AG04450 (cell line): ENCODE measurements around the gene CABLES2. TPM values are rescaled to one million over a fixed set of nuclear protein-coding genes. Genes with fewer than 3 reads are reported as not detected.
A peak's percentile ranks its signal among the peaks of the same experiment; 100 is the strongest.

Source experiments
- CTCF ChIA-PET: fragments of 300-600, 350-600 bp; formaldehyde crosslinking; extraction: SDS; loops from one replicate; lab custom pipeline; 2022; ENCODE audit warnings: antibody characterized with exemption, inconsistent platforms; lab: Charles Lee
- POLR2A ChIA-PET: fragments of 350-600 bp; formaldehyde crosslinking; extraction: SDS; loops from one replicate; lab custom pipeline; 2021; ENCODE audit warnings: antibody characterized with exemption, inconsistent platforms; lab: Yijun Ruan, JAX
- DNase-seq: peaks from one replicate; pipeline ENCODE4 v3.0.0-alpha.2; 2011; ENCODE audit warnings: low read depth, low spot score
- H3K27ac ChIP-seq: one replicate; pipeline ENCODE4 v1.5.1; 2012; ENCODE audit warnings: low read depth, low read length, control low read depth
- H3K27me3 ChIP-seq: one replicate; pipeline ENCODE4 v1.6.0; 2012; ENCODE audit warnings: low read length; ENCODE audit not compliant: control insufficient read depth, insufficient read depth
- H3K4me3 ChIP-seq: 2 replicates; pipeline ENCODE4 v1.5.1; 2011; ENCODE audit warnings: mild to moderate bottlenecking, low read depth, low read length, control low read depth
- H3K9me3 ChIP-seq: 2 replicates; pipeline ENCODE4 v1.5.1; 2012; ENCODE audit warnings: low read length; ENCODE audit not compliant: control insufficient read depth, insufficient read depth
- polyA plus RNA-seq: library from polyadenylated mRNA; depleted of rRNA; stranded (reverse); fragments of >200 nt; gene quantifications from 2 replicates; pipeline ENCODE4 v1.2.3, GENCODE V29; 2011
- TF ChIP-seq, protein P1 (sequence below): IDR thresholded peaks from 2 replicates; pipeline ENCODE4 v1.5.1; 2011; ENCODE audit warnings: low read depth, low read length, control low read depth, inconsistent platforms

The CABLES2 gene
- polyA plus RNA-seq, 1 experiment: 3.8 TPM

DNA sequence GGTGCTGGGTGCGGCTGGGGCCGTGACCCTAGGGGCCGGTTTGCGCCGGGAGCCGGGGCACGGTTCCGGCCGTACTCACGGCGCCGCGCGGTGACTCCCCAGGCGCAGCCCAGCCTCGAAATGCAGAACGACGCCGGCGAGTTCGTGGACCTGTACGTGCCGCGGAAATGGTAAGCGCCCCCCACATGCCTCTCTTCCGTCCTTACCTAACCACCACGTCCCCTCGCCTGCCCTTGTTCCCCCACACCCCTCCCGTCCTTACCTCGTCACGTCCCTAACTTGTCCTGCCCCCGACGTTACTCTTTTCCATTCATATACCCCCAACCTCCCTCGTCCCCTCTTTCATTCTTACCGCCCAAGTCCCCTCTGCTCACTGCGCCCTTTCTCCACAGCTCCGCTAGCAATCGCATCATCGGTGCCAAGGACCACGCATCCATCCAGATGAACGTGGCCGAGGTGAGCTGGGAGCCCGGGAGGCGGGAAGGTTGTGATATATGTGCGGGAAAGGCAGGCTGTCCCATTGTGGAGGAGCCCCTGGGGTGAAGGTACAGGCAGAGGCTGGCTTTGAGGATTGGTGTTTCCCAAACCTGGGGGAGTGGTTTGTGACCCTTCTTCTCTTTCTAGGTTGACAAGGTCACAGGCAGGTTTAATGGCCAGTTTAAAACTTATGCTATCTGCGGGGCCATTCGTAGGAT lies 19.7 kb downstream of the CABLES2 start:
- POLR2A ChIA-PET: interaction anchor here (0.6 to 1.0 kb wide), 7 partner anchors 10 to 91 kb away, joined by 3 to 9 read pairs (median 4); no protein-coding TSS in a partner anchor
- TF ChIP-seq, protein P1, sequence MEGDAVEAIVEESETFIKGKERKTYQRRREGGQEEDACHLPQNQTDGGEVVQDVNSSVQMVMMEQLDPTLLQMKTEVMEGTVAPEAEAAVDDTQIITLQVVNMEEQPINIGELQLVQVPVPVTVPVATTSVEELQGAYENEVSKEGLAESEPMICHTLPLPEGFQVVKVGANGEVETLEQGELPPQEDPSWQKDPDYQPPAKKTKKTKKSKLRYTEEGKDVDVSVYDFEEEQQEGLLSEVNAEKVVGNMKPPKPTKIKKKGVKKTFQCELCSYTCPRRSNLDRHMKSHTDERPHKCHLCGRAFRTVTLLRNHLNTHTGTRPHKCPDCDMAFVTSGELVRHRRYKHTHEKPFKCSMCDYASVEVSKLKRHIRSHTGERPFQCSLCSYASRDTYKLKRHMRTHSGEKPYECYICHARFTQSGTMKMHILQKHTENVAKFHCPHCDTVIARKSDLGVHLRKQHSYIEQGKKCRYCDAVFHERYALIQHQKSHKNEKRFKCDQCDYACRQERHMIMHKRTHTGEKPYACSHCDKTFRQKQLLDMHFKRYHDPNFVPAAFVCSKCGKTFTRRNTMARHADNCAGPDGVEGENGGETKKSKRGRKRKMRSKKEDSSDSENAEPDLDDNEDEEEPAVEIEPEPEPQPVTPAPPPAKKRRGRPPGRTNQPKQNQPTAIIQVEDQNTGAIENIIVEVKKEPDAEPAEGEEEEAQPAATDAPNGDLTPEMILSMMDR: no peak
- H3K27ac ChIP-seq: peak overlapping the region; percentile 39

DNA sequence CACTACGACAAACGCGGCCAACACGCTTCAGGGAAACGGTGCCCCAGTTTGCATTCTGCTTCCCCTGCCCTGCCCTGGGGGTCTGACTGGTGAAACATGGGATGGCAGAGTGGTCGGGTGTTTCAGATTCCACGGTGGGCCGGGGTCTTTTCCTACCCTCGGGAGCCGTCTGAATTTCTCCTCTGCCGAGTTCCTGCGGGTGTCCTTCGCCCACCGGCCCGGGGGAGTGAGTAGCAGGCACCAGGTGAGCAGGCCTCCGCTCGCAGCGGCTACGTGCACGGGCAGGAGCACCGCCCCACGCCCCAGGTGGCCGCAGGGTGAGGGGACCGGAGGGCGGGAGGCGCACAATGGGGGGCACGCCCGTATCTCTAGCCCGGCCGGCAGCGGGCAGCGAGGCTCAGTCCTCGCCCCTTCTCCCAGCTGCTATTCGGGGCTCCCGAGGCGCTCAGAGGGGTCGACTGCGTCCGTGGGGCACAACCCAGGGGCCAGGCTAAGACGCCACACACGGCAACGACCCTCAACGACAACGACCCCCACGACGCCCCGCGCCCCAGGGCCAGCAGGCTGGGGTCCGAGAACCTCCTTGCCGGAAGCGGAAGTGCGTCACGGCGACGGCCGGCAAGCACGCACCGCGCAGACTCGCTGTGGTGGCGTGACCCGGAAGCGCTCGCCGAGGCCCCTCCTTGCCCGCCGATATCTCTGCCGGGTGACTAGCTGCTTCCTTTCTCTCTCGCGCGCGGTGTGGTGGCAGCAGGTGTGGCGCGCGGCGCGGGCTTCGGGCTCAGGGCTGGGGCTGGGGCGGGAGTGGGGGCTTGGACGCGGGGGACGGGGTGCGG lies 20.5 kb downstream of the CABLES2 start, which contains the start of gene RPS21:
TSS of gene RPS21 (plus strand) at position 721 of the 836 bp plus-strand sequence. CDS start 236 bp downstream, outside the sequence.
- TF ChIP-seq, protein P1: no peak
- Histone ChIP-seq H3K9me3 (no peaks in the 10 kb centered on the region), H3K27me3 (no peaks in the 10 kb centered on the region), H3K4me3 (peak within 1 kb of the TSS; percentile 99), H3K27ac (peak within 1 kb of the TSS; percentile 61)
- ChIA-PET CTCF (interaction anchor here (0.7 to 2.0 kb wide), 5 partner anchors 18 to 113 kb away, joined by 3 to 10 read pairs (median 4); no protein-coding TSS in a partner anchor), POLR2A (interaction anchor here (0.6 to 1.0 kb wide), 8 partner anchors 9 to 90 kb away, joined by 3 to 9 read pairs (median 4); no protein-coding TSS in a partner anchor)
- DNase-seq: peak; percentile 61

More for the DNA sequence above, 19.7 kb downstream of the CABLES2 start:
- CTCF ChIA-PET: interaction anchor here (0.7 to 1.0 kb wide), 2 partner anchors 19 to 112 kb away, joined by 3 read pairs; no protein-coding TSS in a partner anchor
- Histone ChIP-seq H3K4me3 (peak overlapping the region; percentile 99), H3K9me3 (no peaks in the 10 kb centered on the region), H3K27me3 (no peaks in the 10 kb centered on the region)
- no peak for DNase-seq

GRCh38 chr20:62382306-62383198 lies 24.5 kb downstream of the CABLES2 start:
- Histone ChIP-seq H3K9me3 (no peaks in the 10 kb centered on the region; the same call in 1 of the 2 replicates), H3K27me3 (no peaks in the 10 kb centered on the region), H3K27ac (no peak overlapping the region), H3K4me3 (no peak overlapping the region)
- CTCF ChIA-PET: interaction anchor here (0.6 to 1.9 kb wide), 19 partner anchors 10 to 371 kb away, joined by 3 to 35 read pairs (median 4); partner anchors contain the start of gene ADRM1
- DNase-seq: no peak
- POLR2A ChIA-PET: interaction anchor here (0.6 kb wide), 1 partner anchor 38 kb away, joined by 3 read pairs; no protein-coding TSS in a partner anchor
- TF ChIP-seq, protein P1: peak; percentile 91

- no peak overlapping the region for H3K27ac ChIP-seq
- H3K9me3 ChIP-seq: no peaks in the 10 kb centered on the region; the same call in 1 of the 2 replicates
- no peak overlapping the region for H3K4me3 ChIP-seq
- TF ChIP-seq, protein P1: no peak
- H3K27me3 ChIP-seq: no peaks in the 10 kb centered on the region
- ChIA-PET CTCF (interaction anchor here (0.9 to 1.9 kb wide), 5 partner anchors 9 to 82 kb away, joined by 3 to 35 read pairs (median 16); partner anchors contain the start of gene ADRM1), POLR2A (no interaction called here)
- DNase-seq: no peak
Observed at GRCh38 chr20:62381842-62382241, 25.2 kb downstream of the CABLES2 start.
